Measurements from ENCODE around the gene ZNF549. TPM values are rescaled to one million over a fixed set of nuclear protein-coding genes. Genes with fewer than 3 reads are reported as not detected.

Gene ZNF549
- 1.5 to 2.1 TPM (median 1.8 TPM) in 5 replicates for total RNA-seq (2022; extraction: Qiagen RNA extraction; ENCODE audit: low read depth)

GRCh38 chr19:57527136-57527881, at the start of gene ZNF549:
TSS of gene ZNF549 (plus strand) at chr19:57527356. CDS start at chr19:57527574, 218 bp downstream.

GRCh38 chr19:57487477-57488298, 39.5 kb upstream of the ZNF549 start, which contains the start of gene ZNF419:
TSS of gene ZNF419 (plus strand) at chr19:57487750. CDS start at chr19:57487951, 201 bp downstream.

GRCh38 chr19:57499680-57500395, 27.3 kb upstream of the ZNF549 start, which contains the start of gene ZNF773:
TSS of gene ZNF773 (plus strand) at chr19:57499938. CDS start at chr19:57500081, 143 bp downstream.

GRCh38 chr19:57559404-57560025, 32.4 kb downstream of the ZNF549 start, which contains the start of gene ZNF550:
TSS of gene ZNF550 (minus strand) at chr19:57559863. CDS start at chr19:57559682, 181 bp downstream.

GRCh38 chr19:57578487-57579205, 51.5 kb downstream of the ZNF549 start, which contains the start of gene ZNF416:
TSS of gene ZNF416 (minus strand) at chr19:57578911. CDS start at chr19:57578704, 207 bp downstream.

GRCh38 chr19:57583521-57584416, 56.6 kb downstream of the ZNF549 start, which contains the start of gene ZIK1:
TSS of gene ZIK1 (plus strand) at chr19:57584145. CDS start at chr19:57584357, 212 bp downstream.

GRCh38 chr19:57599761-57600383, 72.7 kb downstream of the ZNF549 start, which contains the start of gene ZNF530:
TSS of gene ZNF530 (plus strand) at chr19:57599885. CDS start at chr19:57604346, 4,461 bp downstream.

Other genes with a start within 250 kb of the ZNF549 start
- 0.89 to 1.2 TPM (median 0.96 TPM) in 5 replicates for gene ZNF460, start 246.9 kb upstream of the ZNF549 start, total RNA-seq (2022; extraction: Qiagen RNA extraction; ENCODE audit: low read depth)
- gene ZNF543, start 206.9 kb upstream of the ZNF549 start, total RNA-seq (2022; extraction: Qiagen RNA extraction; ENCODE audit: low read depth) = 0.78 to 1.7 TPM (median 1.4 TPM) in 5 replicates
- 2.0 to 2.5 TPM (median 2.3 TPM) in 5 replicates for gene ZNF304, start 176.1 kb upstream of the ZNF549 start, total RNA-seq (2022; extraction: Qiagen RNA extraction; ENCODE audit: low read depth)
- gene TRAPPC2B, start 163.8 kb upstream of the ZNF549 start, total RNA-seq (2022; extraction: Qiagen RNA extraction; ENCODE audit: low read depth) = 15.8 to 18.0 TPM (median 16.3 TPM) in 5 replicates
- 1.4 to 2.2 TPM (median 1.7 TPM) in 5 replicates for gene ZNF547, start 163.8 kb upstream of the ZNF549 start, total RNA-seq (2022; extraction: Qiagen RNA extraction; ENCODE audit: low read depth)
- 2.2 to 4.6 TPM (median 3.9 TPM) in 5 replicates for gene ZNF548, start 137.5 kb upstream of the ZNF549 start, total RNA-seq (2022; extraction: Qiagen RNA extraction; ENCODE audit: low read depth)
- gene ZNF17, start 116.2 kb upstream of the ZNF549 start, total RNA-seq (2022; extraction: Qiagen RNA extraction; ENCODE audit: low read depth) = 4.0 to 7.4 TPM (median 4.9 TPM) in 5 replicates
- 14.1 to 17.2 TPM (median 14.4 TPM) in 5 replicates for gene ZNF749, start 92.0 kb upstream of the ZNF549 start, total RNA-seq (2022; extraction: Qiagen RNA extraction; ENCODE audit: low read depth)
- gene VN1R1, start 70.2 kb upstream of the ZNF549 start, total RNA-seq (2022; extraction: Qiagen RNA extraction; ENCODE audit: low read depth) = 0.08 to 0.10 TPM in 2 of 5 replicates, not detected in the others
- gene ZNF772, start 49.8 kb upstream of the ZNF549 start, total RNA-seq (2022; extraction: Qiagen RNA extraction; ENCODE audit: low read depth) = 0.58 to 1.8 TPM (median 1.5 TPM) in 5 replicates
- gene ZNF419, start 39.6 kb upstream of the ZNF549 start, total RNA-seq (2022; extraction: Qiagen RNA extraction; ENCODE audit: low read depth) = 5.6 to 9.9 TPM (median 6.5 TPM) in 5 replicates
- gene ZNF773, start 27.4 kb upstream of the ZNF549 start, total RNA-seq (2022; extraction: Qiagen RNA extraction; ENCODE audit: low read depth) = 3.6 to 5.6 TPM (median 5.5 TPM) in 5 replicates
- gene ZNF550, start 32.5 kb downstream of the ZNF549 start, total RNA-seq (2022; extraction: Qiagen RNA extraction; ENCODE audit: low read depth) = 3.0 to 4.3 TPM (median 3.8 TPM) in 5 replicates
- gene ZNF416, start 51.6 kb downstream of the ZNF549 start, total RNA-seq (2022; extraction: Qiagen RNA extraction; ENCODE audit: low read depth) = 3.4 to 5.5 TPM (median 4.7 TPM) in 5 replicates
- gene ZIK1, start 56.8 kb downstream of the ZNF549 start, total RNA-seq (2022; extraction: Qiagen RNA extraction; ENCODE audit: low read depth) = not detected in 5 replicates
- 4.2 to 5.6 TPM (median 4.8 TPM) in 5 replicates for gene ZNF530, start 72.5 kb downstream of the ZNF549 start, total RNA-seq (2022; extraction: Qiagen RNA extraction; ENCODE audit: low read depth)
- 8.8 to 12.1 TPM (median 9.3 TPM) in 5 replicates for gene ZNF134, start 86.9 kb downstream of the ZNF549 start, total RNA-seq (2022; extraction: Qiagen RNA extraction; ENCODE audit: low read depth)
- gene ZNF211, start 105.8 kb downstream of the ZNF549 start, total RNA-seq (2022; extraction: Qiagen RNA extraction; ENCODE audit: low read depth) = 5.1 to 6.8 TPM (median 6.0 TPM) in 5 replicates
- not detected in 5 replicates for gene ZSCAN4, start 141.6 kb downstream of the ZNF549 start, total RNA-seq (2022; extraction: Qiagen RNA extraction; ENCODE audit: low read depth)
- gene ZNF551, start 154.6 kb downstream of the ZNF549 start, total RNA-seq (2022; extraction: Qiagen RNA extraction; ENCODE audit: low read depth) = 4.8 to 5.6 TPM (median 5.0 TPM) in 5 replicates
- gene ZNF154, start 181.8 kb downstream of the ZNF549 start, total RNA-seq (2022; extraction: Qiagen RNA extraction; ENCODE audit: low read depth) = not detected in 5 replicates
- gene ZNF671, start 200.3 kb downstream of the ZNF549 start, total RNA-seq (2022; extraction: Qiagen RNA extraction; ENCODE audit: low read depth) = 0.69 to 1.1 TPM (median 1.0 TPM) in 5 replicates
- 5.0 to 7.4 TPM (median 5.3 TPM) in 5 replicates for gene ZNF776, start 219.5 kb downstream of the ZNF549 start, total RNA-seq (2022; extraction: Qiagen RNA extraction; ENCODE audit: low read depth)
- gene ZNF586, start 242.3 kb downstream of the ZNF549 start, total RNA-seq (2022; extraction: Qiagen RNA extraction; ENCODE audit: low read depth) = 5.1 to 7.2 TPM (median 6.6 TPM) in 5 replicates

Measured in A549 treated with GW870086 at 1 μM for 4 hours (cell line).